T-helper 2 cell treated with Interferon-gamma antibody and Interleukin-4, amounts not matched to agents 100 ng/mL and 5 ng/mL, for 36 hours (primary cell): ENCODE measurements around the gene IPO9. TPM values are rescaled to one million over a fixed set of nuclear protein-coding genes. Genes with fewer than 3 reads are reported as not detected.

Source experiments
- intact Hi-C: fragments of 100-400 bp; cut with micrococcal nuclease; formaldehyde crosslinking; loops from one replicate; pipeline ENCODE4 v1.15.1; 2023
- total RNA-seq: library from RNA; stranded (reverse); gene quantifications from 2 replicates; pipeline ENCODE4 v1.2.3, GENCODE V29; 2022

Gene IPO9
- total RNA-seq, 1 donor from 2014 or later, result 62.8 TPM

DNA sequence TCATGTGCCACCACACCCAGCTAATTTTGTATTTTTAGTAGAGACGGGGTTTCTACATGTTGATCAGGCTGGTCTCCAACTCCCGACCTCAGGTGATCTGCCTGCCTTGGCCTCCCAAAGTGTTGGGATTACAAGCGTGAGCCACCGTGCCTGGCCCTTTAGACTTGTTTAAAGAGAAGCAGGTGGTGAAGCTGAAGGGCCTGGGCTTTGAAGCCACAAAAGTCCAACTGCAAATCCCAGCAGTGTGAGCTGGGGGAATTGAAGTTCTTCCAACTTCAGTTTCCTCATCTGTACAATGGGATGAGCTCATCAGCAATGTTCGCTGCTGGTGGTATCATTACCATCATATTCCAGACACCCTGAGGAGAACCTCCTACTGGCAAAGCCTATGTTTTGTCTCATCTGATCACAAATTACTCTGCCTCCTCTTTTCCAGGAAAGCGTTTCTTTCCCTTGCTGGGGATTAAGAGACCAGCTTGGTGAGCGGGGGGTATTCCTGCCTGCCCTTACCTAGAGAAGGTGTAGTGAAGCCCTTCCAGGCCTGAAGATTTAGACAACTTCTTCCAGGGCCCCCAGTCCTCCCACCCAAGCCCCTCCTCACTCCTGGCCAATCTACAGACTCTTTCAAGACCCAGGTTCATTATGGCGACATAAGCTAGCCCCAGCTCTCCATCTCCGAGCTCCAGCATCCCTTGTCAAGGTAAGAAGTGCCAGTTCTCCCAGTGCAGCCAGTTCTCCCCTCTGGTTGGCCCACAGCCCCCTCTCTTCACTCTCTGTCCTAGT, 57.3 kb downstream of the IPO9 start:
- intact Hi-C loops, result no loop called here

GRCh38 chr1:201887116-201887866, 58.3 kb downstream of the IPO9 start:
- intact Hi-C loops, result no loop called here

- intact Hi-C loops, result no loop called here
These were observed 59.5 kb downstream of the IPO9 start, which contains the start of gene SHISA4 for GRCh38 chr1:201888282-201889089. SHISA4 (plus strand) TSS chr1:201888898; CDS start chr1:201888995, 97 bp downstream.

DNA sequence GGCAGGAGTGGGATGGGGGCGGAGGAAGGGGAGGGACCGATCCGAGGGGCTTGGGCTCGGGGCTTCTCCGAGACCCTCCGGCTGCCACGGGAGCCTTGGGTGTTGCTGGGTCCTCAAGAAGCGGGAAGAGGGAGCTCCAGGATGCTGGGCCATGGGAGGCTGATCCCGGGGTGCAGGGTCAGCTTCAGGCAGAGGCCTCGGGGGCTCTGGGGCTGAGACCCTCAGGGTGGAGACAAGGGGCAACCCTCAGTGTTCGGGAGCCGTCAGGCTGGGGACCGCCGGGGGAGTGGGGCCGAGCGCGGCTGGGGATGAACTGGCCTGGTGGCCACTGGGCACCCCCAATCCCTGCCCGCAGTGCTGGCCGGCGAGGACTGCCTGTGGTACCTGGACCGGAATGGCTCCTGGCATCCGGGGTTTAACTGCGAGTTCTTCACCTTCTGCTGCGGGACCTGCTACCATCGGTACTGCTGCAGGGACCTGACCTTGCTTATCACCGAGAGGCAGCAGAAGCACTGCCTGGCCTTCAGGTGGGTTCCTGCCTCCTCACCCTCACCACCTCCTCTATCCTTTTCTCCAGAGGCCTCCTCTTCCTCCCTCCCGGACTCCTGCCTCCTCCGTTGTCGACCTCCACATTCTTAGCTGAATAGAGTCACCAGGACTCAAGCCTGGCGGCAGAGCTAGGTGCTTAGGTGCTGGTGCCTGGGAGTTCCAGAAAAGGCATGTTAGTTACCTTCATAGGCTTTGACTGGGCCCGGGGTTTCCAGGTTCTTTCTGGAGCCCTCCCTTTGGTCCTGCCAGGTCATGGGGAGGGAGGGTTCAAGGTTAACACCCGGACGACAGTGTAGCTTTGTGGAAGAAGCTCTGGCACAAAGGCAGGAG, 60.4 kb downstream of the IPO9 start:
- intact Hi-C loops, result no loop called here

DNA sequence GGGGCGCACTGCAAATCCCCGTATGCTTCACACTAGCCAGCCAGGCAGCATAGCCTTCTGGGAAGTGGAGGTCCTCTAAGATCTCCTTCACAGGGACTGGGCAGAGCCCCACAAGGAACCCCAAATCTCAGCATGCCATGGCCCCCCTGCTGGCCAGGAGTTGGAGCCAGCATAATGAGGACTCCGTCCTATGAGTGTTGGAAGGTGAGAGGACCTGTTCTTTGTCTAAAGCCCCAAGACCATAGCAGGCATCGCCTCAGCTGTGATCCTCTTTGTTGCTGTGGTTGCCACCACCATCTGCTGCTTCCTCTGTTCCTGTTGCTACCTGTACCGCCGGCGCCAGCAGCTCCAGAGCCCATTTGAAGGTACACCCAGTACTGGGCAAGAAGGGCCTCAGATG, 61.3 kb downstream of the IPO9 start:
- intact Hi-C loops, result no loop called here

DNA sequence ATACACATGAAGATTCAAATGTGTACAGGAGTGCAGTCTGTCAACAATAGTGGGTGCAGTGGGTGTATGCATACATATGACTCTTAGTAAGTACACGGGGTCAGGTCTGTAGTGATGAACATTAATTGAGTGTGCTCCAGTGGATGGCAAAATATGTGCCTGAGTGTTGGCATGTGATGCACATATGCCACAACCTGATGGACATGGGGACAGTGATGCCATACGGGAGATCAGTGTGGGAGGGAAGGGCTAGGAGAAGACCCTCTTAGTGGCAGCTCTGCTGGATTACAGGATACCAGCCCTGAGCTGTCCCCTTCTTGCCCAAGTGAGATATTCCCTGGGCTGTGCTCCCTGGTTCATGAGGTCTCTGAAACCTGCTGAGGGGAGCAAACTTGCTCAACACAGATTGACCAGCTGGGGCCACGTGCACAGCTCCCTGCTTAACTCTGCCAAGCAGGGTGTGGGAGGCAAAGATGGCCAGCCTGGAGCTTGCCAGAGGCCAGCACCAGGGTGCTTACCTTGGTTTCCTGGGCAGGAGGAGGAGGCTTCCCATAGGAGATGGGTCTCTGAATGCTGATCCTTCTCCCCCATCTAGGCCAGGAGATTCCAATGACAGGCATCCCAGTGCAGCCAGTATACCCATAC, 62.0 kb downstream of the IPO9 start:
- intact Hi-C loops, result no loop called here

DNA sequence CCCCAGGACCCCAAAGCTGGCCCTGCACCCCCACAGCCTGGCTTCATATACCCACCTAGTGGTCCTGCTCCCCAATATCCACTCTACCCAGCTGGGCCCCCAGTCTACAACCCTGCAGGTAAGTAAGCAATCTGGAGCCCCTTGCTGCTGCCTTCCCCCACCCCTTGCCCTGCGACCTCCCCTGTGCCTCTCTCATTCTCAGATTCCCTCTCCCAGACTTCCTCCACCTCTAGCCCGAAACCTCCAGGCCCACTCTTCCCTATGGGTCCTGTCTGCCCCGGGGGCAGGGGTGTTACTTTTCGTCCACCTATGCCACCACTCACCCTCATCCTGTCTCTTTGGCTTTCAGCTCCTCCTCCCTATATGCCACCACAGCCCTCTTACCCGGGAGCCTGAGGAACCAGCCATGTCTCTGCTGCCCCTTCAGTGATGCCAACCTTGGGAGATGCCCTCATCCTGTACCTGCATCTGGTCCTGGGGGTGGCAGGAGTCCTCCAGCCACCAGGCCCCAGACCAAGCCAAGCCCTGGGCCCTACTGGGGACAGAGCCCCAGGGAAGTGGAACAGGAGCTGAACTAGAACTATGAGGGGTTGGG, 62.6 kb downstream of the IPO9 start:
- intact Hi-C loops, result no loop called here

- intact Hi-C loops, result no loop called here
These were observed 63.3 kb downstream of the IPO9 start for GRCh38 chr1:201892211-201892610.

DNA sequence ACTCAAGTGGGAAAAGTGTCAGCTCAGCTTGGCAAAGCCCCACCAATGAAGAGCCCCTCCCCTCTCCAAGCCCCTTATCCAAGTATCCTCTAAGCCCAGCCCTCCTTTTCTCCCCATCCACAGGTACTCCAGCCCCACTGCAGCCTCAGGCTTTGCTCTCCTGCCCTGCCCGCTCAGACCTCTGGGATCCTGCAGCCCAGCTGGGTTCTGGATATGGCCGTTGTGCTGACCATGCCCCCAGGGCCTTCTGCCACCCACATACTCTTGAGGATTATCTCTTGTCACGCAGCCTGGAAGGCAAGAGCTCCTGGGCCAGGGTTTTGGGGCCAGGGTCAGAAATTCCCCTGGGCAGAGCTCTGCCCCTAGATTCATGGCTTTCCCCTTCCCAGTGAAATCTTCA, 64.5 kb downstream of the IPO9 start:
- intact Hi-C loops, result no loop called here

- intact Hi-C loops, result no loop called here
These were observed 65.6 kb downstream of the IPO9 start for GRCh38 chr1:201894343-201895119.

DNA sequence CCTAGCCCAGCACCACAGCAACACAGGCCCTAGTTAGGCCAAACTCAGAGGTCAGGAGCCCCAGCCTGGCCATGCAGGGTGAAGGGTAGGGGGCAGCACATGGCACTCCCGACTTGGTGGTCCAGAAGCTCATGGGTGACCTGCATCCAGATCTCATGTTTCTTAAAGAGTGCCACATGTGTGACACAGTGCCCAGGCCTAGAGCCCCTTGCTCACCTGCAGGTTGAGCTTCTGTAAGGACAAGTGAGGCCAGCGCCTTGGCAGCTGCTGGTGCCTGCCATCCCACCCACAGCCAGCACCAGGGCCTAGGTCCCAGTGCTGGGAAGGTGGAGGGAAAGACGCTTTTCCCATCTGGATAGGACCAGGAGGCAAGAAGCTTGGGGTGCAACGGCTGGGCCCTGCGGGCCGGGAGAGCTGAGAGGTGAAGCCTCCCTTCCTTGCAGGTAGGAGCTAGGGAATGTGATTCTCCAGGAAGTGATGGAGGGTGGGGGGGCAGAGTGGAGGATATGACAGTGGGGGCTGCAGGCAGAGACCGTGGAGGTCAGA, 66.2 kb downstream of the IPO9 start:
- intact Hi-C loops, result no loop called here

GRCh38 chr1:201895913-201896807, 67.2 kb downstream of the IPO9 start:
- intact Hi-C loops, result loop anchor here (1.0 to 2.0 kb wide), 3 partner anchors 59 to 239 kb away; partner anchors contain the start of gene TIMM17A

GRCh38 chr1:201896951-201897391, 68.0 kb downstream of the IPO9 start:
- intact Hi-C loops, result loop anchor here (1.0 to 2.0 kb wide), 3 partner anchors 58 to 238 kb away; partner anchors contain the start of gene TIMM17A

GRCh38 chr1:201898240-201898894, 69.4 kb downstream of the IPO9 start:
- intact Hi-C loops, result no loop called here

DNA sequence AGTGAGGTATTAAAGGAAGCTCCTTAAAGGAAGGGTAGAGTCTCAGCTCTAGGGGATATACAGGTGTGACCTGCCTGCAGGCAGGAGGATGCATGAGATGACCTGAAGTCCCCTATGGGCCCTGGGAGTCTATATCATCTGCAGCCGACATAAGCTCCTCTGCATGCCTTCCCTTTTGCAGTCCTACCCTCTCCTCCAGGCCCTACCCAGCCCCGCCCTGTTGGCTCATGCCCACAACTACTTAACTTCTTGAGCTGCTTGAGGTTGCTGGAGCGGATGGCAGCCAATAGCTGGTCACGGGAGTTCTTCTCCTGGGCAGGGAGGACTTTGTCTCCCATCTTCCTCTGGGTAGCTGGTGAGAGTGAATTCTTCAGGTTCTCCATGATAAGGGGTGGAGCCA, 70.0 kb downstream of the IPO9 start:
- intact Hi-C loops, result no loop called here

DNA sequence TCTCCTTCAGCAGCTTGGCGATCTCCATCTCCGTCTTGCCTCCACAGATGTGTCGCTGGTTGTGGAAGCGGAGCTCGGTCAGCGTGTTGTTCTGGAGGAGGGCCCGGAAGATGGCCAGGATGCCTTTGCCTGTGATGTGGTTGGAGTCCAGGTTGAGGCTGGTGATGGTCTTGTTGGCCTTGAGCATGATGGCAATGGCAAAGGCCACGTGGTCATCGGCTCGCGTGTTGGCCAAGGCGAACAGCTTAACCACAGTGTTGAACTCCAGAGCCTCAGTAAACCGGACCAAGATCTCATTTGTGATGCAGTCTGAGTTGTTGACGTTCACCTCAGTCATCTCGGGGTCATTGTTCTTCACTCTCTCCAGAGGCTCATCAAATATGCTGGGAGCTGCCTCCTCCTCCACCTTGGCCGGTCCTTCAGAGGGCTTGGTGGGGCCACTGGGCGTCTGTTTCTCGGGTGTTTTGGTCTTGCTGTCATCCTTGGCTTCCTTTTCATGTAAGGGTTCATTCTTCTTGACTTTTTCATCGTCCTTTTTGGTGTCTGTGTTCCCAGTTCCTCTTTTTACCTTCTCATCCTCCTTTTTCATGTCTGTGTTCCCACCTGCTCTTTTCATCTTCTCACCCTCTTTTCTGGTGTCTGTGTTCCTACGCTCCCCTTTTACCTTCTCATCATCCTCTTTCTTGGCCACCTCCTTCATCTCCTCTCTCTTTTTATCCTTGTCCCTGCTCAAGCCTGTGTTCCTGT, 70.9 kb downstream of the IPO9 start:
- intact Hi-C loops, result no loop called here
